ENCODE results near the gene SPINK8. TPM values are rescaled to one million over a fixed set of nuclear protein-coding genes. Genes with fewer than 3 reads are reported as not detected.

SPINK8 gene
- total RNA-seq, 1 experiment from 2014 or later: not detected

GRCh38 chr3:48301020-48301799, 32.3 kb downstream of the SPINK8 start, which contains the start of gene NME6:
TSS of gene NME6 (minus strand) at chr3:48301367.
- TF ChIP-seq, protein P1, sequence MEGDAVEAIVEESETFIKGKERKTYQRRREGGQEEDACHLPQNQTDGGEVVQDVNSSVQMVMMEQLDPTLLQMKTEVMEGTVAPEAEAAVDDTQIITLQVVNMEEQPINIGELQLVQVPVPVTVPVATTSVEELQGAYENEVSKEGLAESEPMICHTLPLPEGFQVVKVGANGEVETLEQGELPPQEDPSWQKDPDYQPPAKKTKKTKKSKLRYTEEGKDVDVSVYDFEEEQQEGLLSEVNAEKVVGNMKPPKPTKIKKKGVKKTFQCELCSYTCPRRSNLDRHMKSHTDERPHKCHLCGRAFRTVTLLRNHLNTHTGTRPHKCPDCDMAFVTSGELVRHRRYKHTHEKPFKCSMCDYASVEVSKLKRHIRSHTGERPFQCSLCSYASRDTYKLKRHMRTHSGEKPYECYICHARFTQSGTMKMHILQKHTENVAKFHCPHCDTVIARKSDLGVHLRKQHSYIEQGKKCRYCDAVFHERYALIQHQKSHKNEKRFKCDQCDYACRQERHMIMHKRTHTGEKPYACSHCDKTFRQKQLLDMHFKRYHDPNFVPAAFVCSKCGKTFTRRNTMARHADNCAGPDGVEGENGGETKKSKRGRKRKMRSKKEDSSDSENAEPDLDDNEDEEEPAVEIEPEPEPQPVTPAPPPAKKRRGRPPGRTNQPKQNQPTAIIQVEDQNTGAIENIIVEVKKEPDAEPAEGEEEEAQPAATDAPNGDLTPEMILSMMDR (conservative IDR thresholded peaks at IDR 0.05): no peak

More at GRCh38 chr3:48301020-48301799, 32.3 kb downstream of the SPINK8 start, which contains the start of gene NME6:
- Histone ChIP-seq H2BK20ac (ENCODE audit: low read depth, low read length, poor library complexity, severe bottlenecking) (no peak within 1 kb of the TSS), H3K27ac (ENCODE audit: insufficient read length, low read depth, low read length) (no peak within 1 kb of the TSS), H3K9ac (ENCODE audit: extremely low read depth, insufficient read length, low read length) (peak within 1 kb of the TSS; percentile 71), H3K79me1 (ENCODE audit: insufficient read depth, low read depth, low read length, poor library complexity, severe bottlenecking) (no peaks in the 10 kb centered on the region), H3K4me2 (ENCODE audit: insufficient read depth, insufficient read length, low read length) (peak within 1 kb of the TSS; percentile 89), H2BK15ac (ENCODE audit: low read depth, low read length) (peak within 1 kb of the TSS; percentile 78; the same call in 1 of the 2 replicates), H3K27me3 (ENCODE audit: insufficient read depth, low read length) (no peaks in the 10 kb centered on the region), H3K9me3 (ENCODE audit: control insufficient read depth, low read depth, low read length) (no peaks in the 10 kb centered on the region), H3K23me2 (ENCODE audit: insufficient read length, low read depth, low read length, poor library complexity, severe bottlenecking) (peaks cover 10% of the 10 kb centered on the region), H3K79me2 (ENCODE audit: insufficient read depth, low read length) (no peaks in the 10 kb centered on the region; the same call in 1 of the 2 replicates), H3K23ac (ENCODE audit: insufficient read length, low read depth, low read length) (no peak within 1 kb of the TSS), H2AK5ac (ENCODE audit: insufficient read length, low read length) (no peak within 1 kb of the TSS), H4K5ac (ENCODE audit: insufficient read length, low read depth, low read length) (peak within 1 kb of the TSS; percentile 7), H2BK120ac (ENCODE audit: low read depth, low read length, poor library complexity, severe bottlenecking) (no peak within 1 kb of the TSS), H3T11ph (ENCODE audit: low read length) (no peak within 1 kb of the TSS), H3K18ac (ENCODE audit: insufficient read length, low read depth, low read length) (peak within 1 kb of the TSS; percentile 98), H3K4me1 (ENCODE audit: insufficient read depth, low read length) (no peaks in the 10 kb centered on the region; the same call in 1 of the 2 replicates), H4K8ac (replicated peaks; ENCODE audit: insufficient read length, low read depth, low read length) (no peak within 1 kb of the TSS), H3K56ac (ENCODE audit: insufficient read length, low read depth, low read length) (no peak within 1 kb of the TSS), H4K91ac (ENCODE audit: insufficient read length, low read depth, low read length) (no peak within 1 kb of the TSS), H2BK5ac (ENCODE audit: insufficient read length, low read length) (no peak within 1 kb of the TSS), H3K14ac (ENCODE audit: insufficient read depth, low read length) (peak within 1 kb of the TSS; percentile 98), H3K4ac (ENCODE audit: low read depth, low read length) (no peak within 1 kb of the TSS), H2AFZ (ENCODE audit: low read length) (no peak within 1 kb of the TSS), H2BK12ac (ENCODE audit: insufficient read length, low read depth, low read length) (no peak within 1 kb of the TSS), H4K20me1 (ENCODE audit: control insufficient read depth, insufficient read depth, insufficient read length) (no peaks in the 10 kb centered on the region)
- Mint-ChIP-seq H3K27me3 (ENCODE audit: low read depth) (peaks cover 11% of the 10 kb centered on the region), H3K4me3 (peak within 1 kb of the TSS; percentile 87 to 88), H3K9me3 (peaks cover 2 to 7% of the 10 kb centered on the region in 2 experiments; a peak in 3 of 5 replicates), H3K36me3 (ENCODE audit: insufficient read depth in 1 of 3, low read depth in 3 of 3) (peaks cover 5 to 39% (median 19%) of the 10 kb centered on the region in 3 experiments; a peak in 5 of 7 replicates), H3K4me1 (peaks cover 16% of the 10 kb centered on the region in 2 experiments), H3K27ac (peak within 1 kb of the TSS in 2 of 3 experiments; percentile 86 to 96; a peak in 6 of 7 replicates)
- peak; percentile 91 for DNase-seq
- no CpG with 5 or more reads among the region's 70 CpGs for WGBS (ENCODE audit: extremely low coverage, insufficient read length, low lambda C conversion rate)
